GM23338 (cell line): ENCODE results near the gene BPI. TPM values are rescaled to one million over a fixed set of nuclear protein-coding genes. Genes with fewer than 3 reads are reported as not detected.

ENCODE experiments used
- ATAC-seq: fragments of 200-7000 bp; cut with Tn5 transposase; 3 replicates; pipeline ENCODE4 v1.9.1; 2020
- DNase-seq: peaks from one replicate; pipeline ENCODE4 v3.0.0-alpha.2; 2015; ENCODE audit warnings: low spot score
- H2AFZ ChIP-seq: fragments of 200-600 bp; sonication (generic); 2 replicates; pipeline ENCODE4 v1.8.0; 2016; ENCODE audit warnings: antibody characterized with exemption, mild to moderate bottlenecking, moderate library complexity
- H3F3A ChIP-seq: fragments of 200-600 bp; sonication (generic); replicated peaks from 2 replicates; pipeline ENCODE4 v1.8.0; 2017; ENCODE audit warnings: antibody characterized with exemption, mixed run types, low read depth
- H3K27ac ChIP-seq: fragments of 200-600 bp; sonication (generic); 2 replicates; pipeline ENCODE4 v1.6.1; 2016; ENCODE audit warnings: low read depth
- H3K27me3 ChIP-seq: fragments of 200-600 bp; sonication (generic); 2 replicates; pipeline ENCODE4 v1.8.0; 2016; ENCODE audit warnings: mild to moderate bottlenecking, mixed run types, moderate library complexity; ENCODE audit not compliant: insufficient read depth
- H3K36me3 ChIP-seq: fragments of 200-600 bp; sonication (generic); 2 replicates; pipeline ENCODE4 v1.8.0; 2016; ENCODE audit warnings: mild to moderate bottlenecking; ENCODE audit not compliant: insufficient read depth
- H3K4me1 ChIP-seq: fragments of 200-600 bp; sonication (generic); 2 replicates; pipeline ENCODE4 v1.8.0; 2016; ENCODE audit warnings: mild to moderate bottlenecking, moderate library complexity; ENCODE audit not compliant: insufficient read depth
- H3K4me2 ChIP-seq: fragments of 200-600 bp; sonication (generic); 2 replicates; pipeline ENCODE4 v1.7.1; 2017; ENCODE audit warnings: mixed run types
- H3K4me3 ChIP-seq: fragments of 200-600 bp; sonication (generic); 2 replicates; pipeline ENCODE4 v1.6.1; 2016; ENCODE audit warnings: mixed run types
- H3K79me2 ChIP-seq: fragments of 200-600 bp; sonication (generic); replicated peaks from 2 replicates; pipeline ENCODE4 v1.8.0; 2017; ENCODE audit warnings: mild to moderate bottlenecking; ENCODE audit not compliant: insufficient read depth
- H3K9me2 ChIP-seq: fragments of 200-600 bp; sonication (generic); 2 replicates; pipeline ENCODE4 v1.8.0; 2017; ENCODE audit not compliant: insufficient read depth
- H4K20me1 ChIP-seq: fragments of 200-600 bp; sonication (generic); replicated peaks from 2 replicates; pipeline ENCODE4 v1.8.0; 2017; ENCODE audit warnings: mild to moderate bottlenecking; ENCODE audit not compliant: insufficient read depth
- H3K27ac Mint-ChIP-seq: 2 replicates; pipeline ENCODE4 v1.8.0; 2020; ENCODE audit warnings: inconsistent platforms, mild to moderate bottlenecking, moderate library complexity, mixed read lengths
- H3K27me3 Mint-ChIP-seq: 3 replicates; pipeline ENCODE4 v1.8.0; 2022; ENCODE audit warnings: low read depth, mild to moderate bottlenecking, moderate library complexity, mixed read lengths, inconsistent platforms; ENCODE audit not compliant: insufficient read depth, poor library complexity
- H3K36me3 Mint-ChIP-seq: 3 replicates; pipeline ENCODE4 v1.8.0; 2021; ENCODE audit warnings: low read depth, mild to moderate bottlenecking, inconsistent platforms, moderate library complexity, mixed read lengths
- H3K4me1 Mint-ChIP-seq: 3 replicates; pipeline ENCODE4 v1.8.0; 2020; ENCODE audit warnings: mild to moderate bottlenecking, inconsistent platforms, mixed read lengths
- H3K4me3 Mint-ChIP-seq: 3 replicates; pipeline ENCODE4 v1.8.0; 2021; ENCODE audit warnings: moderate library complexity, mild to moderate bottlenecking, inconsistent platforms, mixed read lengths
- H3K9me3 Mint-ChIP-seq: 3 replicates; pipeline ENCODE4 v1.8.0; 2020; ENCODE audit warnings: moderate library complexity, mild to moderate bottlenecking, inconsistent platforms, mixed read lengths
- CTCF ChIP-seq, 2 experiments: fragments of 200-600 bp in 1 of 2; sonication (generic) in 1 of 2; conservative IDR thresholded peaks; 2 replicates each; pipeline versions ENCODE4 v1.5.1 to v1.6.1; 2016 to 2017; ENCODE audit warnings: antibody characterized with exemption in 2 of 2, low read depth in 2 of 2, mild to moderate bottlenecking in 2 of 2, moderate library complexity in 1 of 2
- ETS1 ChIP-seq: IDR thresholded peaks from 2 replicates; pipeline ENCODE4 v1.6.1; 2016; ENCODE audit warnings: antibody characterized with exemption
- EZH2 ChIP-seq: fragments of 200-600 bp; sonication (generic); IDR thresholded peaks from one replicate; pipeline ENCODE4 v1.8.0; 2017; ENCODE audit warnings: antibody characterized with exemption, mild to moderate bottlenecking, low read depth; ENCODE audit not compliant: unreplicated experiment
- EZH2phosphoT487 ChIP-seq: fragments of 200-600 bp; sonication (generic); IDR thresholded peaks from one replicate; pipeline ENCODE4 v1.8.1; 2018; ENCODE audit warnings: antibody characterized with exemption; ENCODE audit not compliant: unreplicated experiment
- JUNB ChIP-seq: IDR thresholded peaks from one replicate; pipeline ENCODE4 v1.6.1; 2016; ENCODE audit warnings: antibody characterized with exemption; ENCODE audit not compliant: unreplicated experiment
- REST ChIP-seq: IDR thresholded peaks from one replicate; pipeline ENCODE4 v1.6.1; 2018; ENCODE audit warnings: antibody characterized with exemption; ENCODE audit not compliant: unreplicated experiment
- STAT1 ChIP-seq: IDR thresholded peaks from one replicate; pipeline ENCODE4 v1.6.1; 2016; ENCODE audit warnings: antibody characterized with exemption; ENCODE audit not compliant: unreplicated experiment
- ZNF331 ChIP-seq: fragments of 250-450 bp; sonication (Bioruptor Pico); IDR thresholded peaks from 2 replicates; pipeline ENCODE4 v1.5.0; 2020; ENCODE audit warnings: low read depth, mild to moderate bottlenecking, moderate library complexity
- polyA plus RNA-seq: library from polyadenylated mRNA; unstranded; fragments of >200 nt; fragmentation: Nextera tagmentation; extraction: Ambion mirVana; gene quantifications from 2 replicates; pipeline ENCODE4 v1.2.1, GENCODE V29; 2016
- total RNA-seq: library from RNA; depleted of rRNA; stranded (reverse); fragments of >200 nt; shearing (Covaris generic); gene quantifications from 2 replicates; pipeline ENCODE4 v1.2.3, GENCODE V29; 2014

Gene BPI
- total and polyA plus RNA-seq, 2 experiments from 2014 or later = not detected

GRCh38 chr20:38363004-38363747 lies 59.2 kb downstream of the BPI start (continued):
- no peak for TF ChIP-seq CTCF (conservative IDR thresholded peaks at IDR 0.05; ENCODE audit: low read depth in 2 of 2)
- TF ChIP-seq REST = no peak

GRCh38 chr20:38369389-38369788 lies 65.4 kb downstream of the BPI start:
- Histone ChIP-seq H3F3A (no peaks in the 10 kb centered on the region), H3K9me2 (0 out of 2 replicates have a peak, but pooled peaks cover 2% of the 10 kb centered on the region), H3K4me3 (no peak overlapping the region), H3K36me3 (no peaks in the 10 kb centered on the region), H3K4me1 (no peaks in the 10 kb centered on the region), H3K27me3 (no peaks in the 10 kb centered on the region), H3K4me2 (no peak overlapping the region), H4K20me1 (no peaks in the 10 kb centered on the region), H3K79me2 (no peaks in the 10 kb centered on the region), H3K27ac (no peak overlapping the region), H2AFZ (peak overlapping the region; percentile 90)
- Mint-ChIP-seq H3K4me1 (peaks cover 7% of the 10 kb centered on the region; the same call in 2 of the 3 replicates), H3K9me3 (no peaks in the 10 kb centered on the region), H3K4me3 (peak overlapping the region; percentile 32; the same call in 1 of the 3 replicates), H3K27ac (no peak overlapping the region), H3K36me3 (no peaks in the 10 kb centered on the region), H3K27me3 (peaks cover 5% of the 10 kb centered on the region)
- peak; percentile 88 for ATAC-seq
- peak; percentile 66 for DNase-seq
- TF ChIP-seq JUNB (no peak), EZH2phosphoT487 (no peak), EZH2 (no peak), STAT1 (no peak), ZNF331 (CRISPR knock-in tag) (no peak), ETS1 (peak; percentile 72; the same call in 1 of the 2 replicates)
